Measurements from ENCODE around the gene SLC27A4. TPM values are rescaled to one million over a fixed set of nuclear protein-coding genes. Genes with fewer than 3 reads are reported as not detected.
A peak's percentile ranks its signal among the peaks of the same experiment; 100 is the strongest.

SLC27A4 gene
- 10 to 100 TPM; 12.6 to 14.1 TPM for total RNA-seq

DNA sequence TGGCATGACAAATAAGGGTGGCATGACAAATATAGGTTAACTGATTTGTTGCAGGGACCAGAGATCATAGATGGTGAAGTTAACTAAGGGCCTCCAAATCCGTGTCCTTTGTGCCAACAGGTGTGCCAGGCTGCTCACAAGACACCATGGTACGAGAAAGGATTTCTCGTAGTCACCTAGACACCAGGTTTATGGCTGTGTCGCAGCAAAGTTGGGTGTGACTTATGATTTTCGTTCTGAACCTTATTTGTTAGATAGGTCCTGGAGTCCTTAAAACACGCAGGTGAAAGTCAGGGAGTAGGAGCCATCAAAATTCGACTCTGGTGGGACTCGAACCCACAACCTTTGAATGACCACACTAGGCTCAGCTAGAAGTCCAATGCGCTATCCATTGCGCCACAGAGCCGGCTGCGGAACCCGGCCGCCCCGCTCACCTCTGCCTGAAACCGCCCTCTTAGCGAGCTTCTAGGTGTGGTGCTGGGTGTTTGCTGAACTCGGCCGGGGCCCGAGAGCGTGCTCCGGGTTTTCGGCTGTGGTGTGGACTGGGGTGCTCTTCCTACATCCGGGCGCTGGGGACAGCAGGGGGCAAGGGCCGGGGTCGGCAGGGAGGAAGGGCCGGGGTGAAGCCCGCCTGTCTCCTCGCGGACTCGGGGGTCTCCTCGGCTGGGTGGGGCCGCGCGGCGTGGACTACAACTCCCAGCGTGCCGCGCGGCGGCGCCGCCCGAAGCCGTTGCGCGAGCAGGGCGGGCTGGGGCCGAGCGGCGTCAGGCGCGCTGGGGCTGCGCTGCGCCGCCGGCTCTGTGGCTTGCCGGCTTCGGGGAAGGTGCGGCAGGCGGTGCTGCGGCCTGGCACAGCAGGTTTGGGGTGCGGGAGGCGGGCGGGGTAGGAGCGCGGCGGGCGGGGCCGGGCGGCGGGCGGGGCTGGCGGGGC is at the start of gene SLC27A4:
Gene SLC27A4 (plus strand): TSS at position 767 of the 930 bp plus-strand sequence. CDS start 2,606 bp downstream, outside the sequence.
- Mint-ChIP-seq H3K4me1 (ENCODE audit: low read depth) (peaks cover 5% of the 10 kb centered on the region), H3K27ac (peak within 1 kb of the TSS; percentile 76), H3K36me3 (peaks cover 6% of the 10 kb centered on the region), H3K4me3 (peak within 1 kb of the TSS; percentile 90), H3K27me3 (no peaks in the 10 kb centered on the region), H3K9me3 (no peaks in the 10 kb centered on the region)
- intact Hi-C loops (cut with micrococcal nuclease) = loop anchor here (1.0 to 2.0 kb wide), 3 partner anchors 18 to 89 kb away; partner anchors contain the start of genes COQ4, TRUB2 and URM1
- peak; percentile 84 for DNase-seq
- ChIA-PET POLR2A (interaction anchor here (0.6 to 1.2 kb wide), 3 partner anchors 13 to 79 kb away, joined by 3 read pairs; partner anchors contain the start of gene URM1), CTCF (interaction anchor here (0.6 to 1.8 kb wide), 2 partner anchors 45 to 85 kb away, joined by 3 to 6 read pairs; no protein-coding TSS in a partner anchor)

DNA sequence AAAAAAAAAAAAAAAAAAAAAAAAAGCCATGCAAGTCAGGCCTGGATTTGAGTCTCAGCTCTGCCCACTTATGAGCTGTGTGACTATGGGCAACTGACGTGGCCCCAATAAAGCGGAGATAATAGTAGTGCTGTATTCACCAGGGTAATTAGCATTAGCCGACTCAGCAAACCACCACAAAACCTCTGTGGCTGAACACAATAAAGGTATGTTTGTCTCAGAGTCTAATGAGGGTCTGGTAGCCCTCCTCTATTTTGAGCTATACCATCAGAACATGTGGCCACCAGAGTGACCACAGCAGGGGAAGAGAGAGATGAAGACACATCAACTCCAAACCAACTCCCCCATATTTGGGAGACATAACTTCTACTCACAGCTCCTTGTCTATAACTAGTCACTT is 48.3 kb upstream of the SLC27A4 start:
- Mint-ChIP-seq H3K4me1 (ENCODE audit: low read depth) (no peaks in the 10 kb centered on the region), H3K27me3 (no peaks in the 10 kb centered on the region), H3K4me3 (no peak overlapping the region), H3K9me3 (no peaks in the 10 kb centered on the region), H3K27ac (no peak overlapping the region), H3K36me3 (no peaks in the 10 kb centered on the region)
- ChIA-PET CTCF (interaction anchor here (0.7 to 1.8 kb wide), 4 partner anchors 18 to 432 kb away, joined by 3 to 10 read pairs (median 3); partner anchors contain the start of gene CERCAM), POLR2A (no interaction called here)
- DNase-seq = no peak
- intact Hi-C loops (cut with micrococcal nuclease) = no loop called here

DNA sequence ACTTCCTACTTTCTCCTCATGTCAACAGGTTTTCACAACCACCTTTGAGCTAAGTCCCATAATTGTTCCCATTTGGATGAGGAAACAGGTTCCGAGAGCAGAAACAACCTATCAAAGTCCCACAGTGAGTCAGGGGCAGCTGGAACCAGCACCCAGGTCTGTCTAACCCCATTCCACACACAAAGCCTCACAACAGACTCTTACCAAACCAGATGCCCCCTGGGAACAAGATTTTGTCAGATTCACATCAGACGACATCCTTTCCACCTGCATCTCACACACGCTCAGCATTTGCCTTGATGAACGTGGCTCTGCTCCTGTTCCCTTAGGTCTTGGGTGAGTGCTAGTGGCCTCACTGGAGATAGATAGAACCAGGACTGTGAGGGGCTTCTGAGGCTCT is 47.2 kb upstream of the SLC27A4 start:
- no peak overlapping the region for H3K27ac Mint-ChIP-seq
- H3K9me3 Mint-ChIP-seq = no peaks in the 10 kb centered on the region
- DNase-seq = no peak
- CTCF ChIA-PET = interaction anchor here (1.3 to 1.8 kb wide), 2 partner anchors 49 to 69 kb away, joined by 3 to 10 read pairs; no protein-coding TSS in a partner anchor
- no peaks in the 10 kb centered on the region for H3K27me3 Mint-ChIP-seq
- H3K4me3 Mint-ChIP-seq = no peak overlapping the region
- no peaks in the 10 kb centered on the region for H3K4me1 Mint-ChIP-seq (ENCODE audit: low read depth)
- no peaks in the 10 kb centered on the region for H3K36me3 Mint-ChIP-seq
- intact Hi-C loops (cut with micrococcal nuclease) = no loop called here
- POLR2A ChIA-PET = interaction anchor here (0.6 kb wide), 1 partner anchor 41 kb away, joined by 3 read pairs; no protein-coding TSS in a partner anchor

DNA sequence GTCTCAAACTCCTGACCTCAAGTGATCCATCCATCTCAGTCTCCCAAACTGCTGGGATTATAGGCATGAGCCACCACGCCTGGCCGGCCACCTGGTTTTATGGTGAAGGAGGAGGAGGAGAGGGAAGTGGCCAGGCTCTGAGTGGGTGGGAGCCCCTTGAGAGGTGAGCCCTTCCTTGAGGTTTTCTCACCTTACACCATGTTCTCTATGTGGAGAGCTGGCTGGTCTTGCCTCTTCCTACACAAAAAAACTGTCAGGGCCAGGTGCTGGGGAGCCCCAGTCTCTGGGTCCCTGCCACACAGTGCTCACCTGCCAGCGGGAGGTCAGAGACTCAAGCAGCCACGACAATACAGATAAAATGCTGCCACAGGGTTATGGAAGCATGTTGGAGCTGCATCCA is 46.2 kb upstream of the SLC27A4 start:
- DNase-seq = no peak
- ChIA-PET POLR2A (no interaction called here), CTCF (interaction anchor here (1.3 to 1.8 kb wide), 4 partner anchors 42 to 129 kb away, joined by 3 to 19 read pairs (median 8); partner anchors contain the start of gene CERCAM)
- H3K36me3 Mint-ChIP-seq = no peaks in the 10 kb centered on the region
- no peak overlapping the region for H3K27ac Mint-ChIP-seq
- H3K9me3 Mint-ChIP-seq = no peaks in the 10 kb centered on the region
- no peaks in the 10 kb centered on the region for H3K4me1 Mint-ChIP-seq (ENCODE audit: low read depth)
- no peak overlapping the region for H3K4me3 Mint-ChIP-seq
- H3K27me3 Mint-ChIP-seq = no peaks in the 10 kb centered on the region
- intact Hi-C loops (cut with micrococcal nuclease) = no loop called here

DNA sequence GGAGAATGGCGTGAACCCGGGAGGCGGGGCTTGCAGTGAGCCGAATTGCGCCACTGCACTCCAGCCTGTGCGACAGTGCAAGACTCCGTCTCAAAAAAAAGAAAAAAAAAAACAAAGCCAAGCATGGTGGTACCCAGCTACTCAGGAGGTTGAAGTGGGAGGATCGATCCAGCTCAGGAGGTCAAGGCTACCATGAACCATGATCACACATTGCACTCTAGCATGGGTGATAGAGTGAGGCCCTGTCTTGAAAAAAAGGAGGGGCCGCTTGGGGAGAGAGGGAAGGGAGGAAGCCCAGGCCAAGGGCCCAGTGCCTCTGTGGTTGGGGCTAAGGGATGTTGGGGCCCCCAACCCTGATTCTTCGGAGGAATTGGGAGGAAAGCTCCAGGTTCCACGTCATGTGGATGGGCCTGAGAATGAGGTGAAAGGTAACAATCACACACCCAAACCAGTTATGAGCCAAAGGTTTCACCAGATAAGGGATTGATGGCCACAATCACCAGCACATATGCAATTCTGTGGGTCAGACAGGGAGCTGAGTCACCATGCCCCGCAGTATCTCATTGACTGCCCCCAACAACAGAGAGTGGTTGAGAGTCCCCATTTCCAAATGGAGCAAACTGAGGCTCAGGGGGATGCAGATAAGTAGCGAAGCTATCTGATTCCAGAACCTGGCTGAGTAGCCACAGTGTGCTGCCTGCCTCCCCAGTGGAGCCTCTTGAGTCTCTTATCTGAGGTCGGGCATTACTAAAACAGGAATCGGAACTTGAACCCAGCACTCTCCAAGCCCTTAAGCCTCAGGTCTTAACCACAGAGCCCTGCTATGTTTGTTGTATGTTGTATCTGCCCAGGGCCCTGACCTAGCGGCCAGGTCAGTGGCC is 43.7 kb upstream of the SLC27A4 start:
- DNase-seq = no peak
- H3K27ac Mint-ChIP-seq = no peak overlapping the region
- CTCF ChIA-PET = interaction anchor here (0.7 to 1.5 kb wide), 5 partner anchors 13 to 66 kb away, joined by 3 to 10 read pairs (median 4); no protein-coding TSS in a partner anchor
- POLR2A ChIA-PET = interaction anchor here (1.2 kb wide), 1 partner anchor 45 kb away, joined by 5 read pairs; no protein-coding TSS in a partner anchor
- H3K9me3 Mint-ChIP-seq = no peaks in the 10 kb centered on the region
- intact Hi-C loops (cut with micrococcal nuclease) = loop anchor here (5.0 kb wide), 1 partner anchor 66 kb away; no protein-coding TSS in a partner anchor
- no peaks in the 10 kb centered on the region for H3K27me3 Mint-ChIP-seq
- no peaks in the 10 kb centered on the region for H3K36me3 Mint-ChIP-seq
- H3K4me3 Mint-ChIP-seq = no peak overlapping the region
- no peaks in the 10 kb centered on the region for H3K4me1 Mint-ChIP-seq (ENCODE audit: low read depth)

DNA sequence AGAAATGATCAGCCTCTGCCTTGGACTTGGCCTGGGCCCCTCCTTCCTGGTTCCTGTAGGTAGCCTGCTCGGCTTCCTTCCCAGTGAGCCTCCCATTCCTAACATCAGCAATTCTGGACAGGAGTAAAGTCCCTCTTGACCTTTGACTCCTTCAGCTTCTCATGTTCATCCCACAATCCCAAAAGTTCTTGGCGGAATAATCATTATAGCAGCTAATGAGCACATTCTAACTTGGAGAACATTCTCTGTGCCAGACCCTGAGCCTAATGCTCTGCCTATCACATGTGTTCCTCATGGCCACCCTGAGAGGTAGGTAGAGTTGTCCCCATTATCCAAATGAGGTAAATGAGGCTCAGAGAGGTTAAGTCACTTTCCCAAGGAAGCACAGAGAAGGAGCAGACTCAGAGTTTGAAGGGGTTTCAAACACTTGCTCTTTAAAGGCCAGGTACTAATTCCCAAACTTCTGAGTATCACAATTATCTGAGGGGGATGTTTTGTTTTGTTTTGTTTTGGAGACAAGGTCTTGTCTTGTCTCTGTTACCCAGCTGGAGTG is 43.0 kb upstream of the SLC27A4 start:
- H3K36me3 Mint-ChIP-seq = no peaks in the 10 kb centered on the region
- ChIA-PET CTCF (interaction anchor here (0.7 to 1.0 kb wide), 3 partner anchors 44 to 65 kb away, joined by 3 to 5 read pairs (median 4); no protein-coding TSS in a partner anchor), POLR2A (interaction anchor here (0.7 kb wide), 1 partner anchor 111 kb away, joined by 3 read pairs; no protein-coding TSS in a partner anchor)
- H3K4me3 Mint-ChIP-seq = no peak overlapping the region
- no peaks in the 10 kb centered on the region for H3K4me1 Mint-ChIP-seq (ENCODE audit: low read depth)
- no peak for DNase-seq
- H3K9me3 Mint-ChIP-seq = no peaks in the 10 kb centered on the region
- H3K27ac Mint-ChIP-seq = no peak overlapping the region
- H3K27me3 Mint-ChIP-seq = no peaks in the 10 kb centered on the region
- intact Hi-C loops (cut with micrococcal nuclease) = loop anchor here (5.0 kb wide), 1 partner anchor 65 kb away; no protein-coding TSS in a partner anchor

DNA sequence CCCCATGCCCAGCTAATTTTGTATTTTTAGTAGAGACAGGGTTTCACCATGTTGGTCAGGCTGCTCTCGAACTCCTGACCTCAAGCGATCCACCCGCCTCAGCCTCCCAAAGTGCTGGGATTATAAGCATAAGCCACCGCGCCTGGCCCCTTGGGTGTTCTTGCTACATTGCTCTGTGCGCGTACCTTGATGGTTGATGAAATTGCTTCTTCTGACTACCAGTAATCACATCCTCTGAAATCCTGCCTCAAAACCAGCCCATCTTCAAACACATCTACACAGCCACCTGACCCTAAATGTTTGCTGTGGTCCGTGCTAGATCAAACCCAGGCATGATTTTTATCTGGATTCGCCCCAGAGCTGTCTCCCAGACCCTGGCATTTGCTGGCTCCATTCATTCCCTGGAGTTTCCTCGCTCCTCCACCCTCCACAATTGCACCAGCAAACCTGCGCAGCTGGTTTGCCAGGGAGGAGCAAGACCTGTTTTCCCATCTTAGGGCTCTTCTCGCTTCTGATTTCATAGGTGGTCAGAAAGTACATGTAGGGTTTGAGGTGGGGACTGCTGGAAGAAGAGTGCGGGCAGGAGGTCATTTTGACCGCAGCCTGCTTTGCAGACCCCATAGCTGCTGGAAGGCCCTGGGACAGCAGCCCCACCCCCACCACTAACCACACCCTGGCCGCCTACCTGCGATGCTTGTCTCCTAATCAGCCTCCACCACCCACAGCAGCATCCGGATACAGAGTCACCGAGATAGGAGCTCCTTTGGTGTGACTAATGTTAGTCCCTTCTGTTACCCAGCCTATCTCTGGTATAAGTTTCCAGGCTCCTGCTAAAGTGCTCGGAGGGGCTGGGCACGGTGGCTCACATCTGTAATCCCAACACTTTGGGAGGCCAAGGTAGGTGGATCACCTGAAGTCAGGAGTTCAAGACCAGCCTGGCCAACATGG is 41.5 kb upstream of the SLC27A4 start:
- Mint-ChIP-seq H3K4me3 (no peak overlapping the region), H3K4me1 (ENCODE audit: low read depth) (no peaks in the 10 kb centered on the region), H3K27ac (no peak overlapping the region), H3K9me3 (no peaks in the 10 kb centered on the region), H3K27me3 (no peaks in the 10 kb centered on the region), H3K36me3 (no peaks in the 10 kb centered on the region)
- DNase-seq = no peak
- CTCF ChIA-PET = interaction anchor here (1.0 kb wide), 1 partner anchor 64 kb away, joined by 5 read pairs; no protein-coding TSS in a partner anchor
- POLR2A ChIA-PET = interaction anchor here (1.1 kb wide), 1 partner anchor 37 kb away, joined by 3 read pairs; no protein-coding TSS in a partner anchor
- intact Hi-C loops (cut with micrococcal nuclease) = loop anchor here (5.0 kb wide), 1 partner anchor 63 kb away; no protein-coding TSS in a partner anchor

DNA sequence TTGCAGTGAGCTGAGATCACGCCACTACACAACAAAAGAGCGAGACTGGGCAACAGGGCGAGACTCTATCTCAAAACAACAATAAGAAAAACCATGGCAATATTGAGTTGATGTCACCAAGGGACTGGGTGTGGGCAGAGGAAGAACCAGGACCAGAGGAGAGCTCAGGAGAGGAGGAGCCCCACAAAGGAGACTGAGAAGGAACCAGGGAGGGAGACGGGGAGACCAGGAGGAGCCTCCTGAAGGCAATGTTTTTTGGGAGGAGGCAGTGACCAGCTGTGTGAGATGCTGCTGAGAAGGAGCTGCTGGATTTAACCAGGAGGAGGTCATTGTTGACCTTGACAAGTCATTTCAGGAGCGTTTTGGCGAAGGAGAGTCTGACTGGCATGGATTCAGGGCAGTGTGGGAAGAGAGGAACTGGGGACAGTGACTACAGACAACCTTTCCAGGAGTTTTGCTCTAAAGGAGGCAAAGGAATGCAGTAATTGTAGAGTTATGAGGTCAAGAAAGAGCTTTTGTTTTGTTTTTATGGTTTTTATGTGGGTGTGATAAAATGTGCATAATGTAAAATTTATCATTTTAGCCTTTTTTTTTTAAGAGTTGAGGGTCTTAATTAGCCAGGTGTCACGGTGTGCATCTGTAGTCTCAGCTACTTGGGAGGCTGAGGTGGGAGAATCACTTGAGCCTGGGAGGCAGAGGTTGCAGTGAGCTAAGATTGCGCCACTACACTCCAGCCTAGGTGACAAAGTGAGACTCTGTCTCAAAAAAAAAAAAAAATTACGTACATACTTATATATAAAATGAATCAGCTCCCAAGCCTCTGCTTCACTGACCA is 36.0 kb upstream of the SLC27A4 start:
- no peaks in the 10 kb centered on the region for H3K4me1 Mint-ChIP-seq (ENCODE audit: low read depth)
- DNase-seq = no peak
- no peaks in the 10 kb centered on the region for H3K27me3 Mint-ChIP-seq
- POLR2A ChIA-PET = interaction anchor here (1.2 kb wide), 1 partner anchor 28 kb away, joined by 4 read pairs; no protein-coding TSS in a partner anchor
- H3K4me3 Mint-ChIP-seq = no peak overlapping the region
- peak overlapping the region; percentile 60 for H3K27ac Mint-ChIP-seq
- H3K9me3 Mint-ChIP-seq = no peaks in the 10 kb centered on the region
- H3K36me3 Mint-ChIP-seq = peaks cover 5% of the 10 kb centered on the region
- intact Hi-C loops (cut with micrococcal nuclease) = no loop called here
- CTCF ChIA-PET = interaction anchor here (0.8 to 1.1 kb wide), 2 partner anchors 43 to 362 kb away, joined by 3 read pairs; no protein-coding TSS in a partner anchor

DNA sequence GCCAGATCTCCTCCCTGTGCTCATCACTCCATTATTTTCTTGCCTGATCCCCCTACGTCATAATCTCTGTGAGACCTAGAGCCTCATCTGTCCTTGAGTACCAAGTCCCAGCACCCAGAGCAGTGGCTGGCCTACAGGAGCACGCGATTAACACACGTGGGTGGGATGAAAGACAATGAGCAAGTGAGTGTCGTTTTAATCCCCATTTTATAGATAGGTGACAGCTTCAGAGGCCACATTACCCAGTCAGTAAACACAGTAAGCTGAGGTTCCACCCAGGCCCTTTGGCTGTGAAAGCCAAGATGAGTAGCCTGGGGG is 35.4 kb upstream of the SLC27A4 start:
- intact Hi-C loops (cut with micrococcal nuclease) = no loop called here
- Mint-ChIP-seq H3K4me3 (no peak overlapping the region), H3K9me3 (no peaks in the 10 kb centered on the region), H3K27me3 (no peaks in the 10 kb centered on the region), H3K27ac (no peak overlapping the region), H3K4me1 (ENCODE audit: low read depth) (no peaks in the 10 kb centered on the region), H3K36me3 (peaks cover 11% of the 10 kb centered on the region)
- ChIA-PET CTCF (no interaction called here), POLR2A (no interaction called here)
- no peak for DNase-seq

DNA sequence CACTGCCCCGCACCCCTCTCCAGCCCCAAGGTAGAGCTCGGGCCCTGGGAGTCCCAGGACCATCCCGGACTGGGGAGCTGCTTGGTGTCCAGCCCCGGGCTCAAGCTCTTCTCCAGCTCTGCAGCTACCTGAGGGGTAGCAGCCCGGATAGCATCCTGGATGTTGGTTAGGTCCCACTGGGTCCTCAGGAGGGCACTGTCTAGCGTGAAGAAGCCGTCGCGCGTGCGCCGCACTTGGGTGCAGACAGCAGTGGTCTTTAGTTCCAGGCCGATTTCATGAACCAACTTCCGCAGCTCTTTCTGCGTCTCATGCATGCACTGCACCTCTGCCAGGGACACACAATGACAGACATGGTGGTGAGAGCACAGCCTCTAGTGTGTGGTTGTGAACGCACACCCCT is 30.8 kb upstream of the SLC27A4 start:
- Mint-ChIP-seq H3K27me3 (no peaks in the 10 kb centered on the region), H3K4me1 (ENCODE audit: low read depth) (no peaks in the 10 kb centered on the region), H3K36me3 (peaks cover 22% of the 10 kb centered on the region), H3K9me3 (no peaks in the 10 kb centered on the region), H3K4me3 (no peak overlapping the region), H3K27ac (no peak overlapping the region)
- ChIA-PET POLR2A (no interaction called here), CTCF (interaction anchor here (1.3 to 2.6 kb wide), 2 partner anchors 14 to 32 kb away, joined by 3 to 10 read pairs; no protein-coding TSS in a partner anchor)
- intact Hi-C loops (cut with micrococcal nuclease) = no loop called here
- DNase-seq = no peak

Measured in activated CD4-positive, alpha-beta memory T cell treated with anti-CD3 and anti-CD28 coated beads for 36 hours (primary cell).